Measurements from ENCODE around the gene CALHM3. TPM values are rescaled to one million over a fixed set of nuclear protein-coding genes. Genes with fewer than 3 reads are reported as not detected.

Gene CALHM3
- total RNA-seq, 3 donors from 2014 or later (not counting 1 experiment from before 2014, with no cell fraction given) = not detected

- ATAC-seq = no peak
- no peak for TF ChIP-seq CTCF (IDR thresholded peaks at IDR 0.05)
- 82% methylated on average over 6 of the region's 7 CpGs for WGBS (ENCODE audit: insufficient coverage)
- Histone ChIP-seq H3K36me3 (ENCODE audit: control insufficient read depth, insufficient read depth, low read length) (no peaks in the 10 kb centered on the region), H3K4me3 (ENCODE audit: low read length) (no peak overlapping the region), H3K4me1 (ENCODE audit: control insufficient read depth, insufficient read depth, low read length) (peaks cover 15% of the 10 kb centered on the region), H3K27me3 (ENCODE audit: control insufficient read depth, insufficient read depth, low read length) (peaks cover 6% of the 10 kb centered on the region), H3K9me3 (ENCODE audit: control insufficient read depth, insufficient read depth, low read length) (no peaks in the 10 kb centered on the region), H3K27ac (ENCODE audit: low read length) (no peak overlapping the region)
- no peak overlapping the region for H3K4me3 Mint-ChIP-seq
- no peak overlapping the region for H3K27ac Mint-ChIP-seq
- DNase-seq = no peak
- peaks cover 13 to 27% of the 10 kb centered on the region in 2 donors for H3K4me1 Mint-ChIP-seq
- no peaks in the 10 kb centered on the region for H3K9me3 Mint-ChIP-seq
- no peaks in the 10 kb centered on the region for H3K36me3 Mint-ChIP-seq
- peaks cover 46 to 51% of the 10 kb centered on the region in 2 donors for H3K27me3 Mint-ChIP-seq (ENCODE audit: low read depth in 2 of 2)
- intact Hi-C loops (cut with micrococcal nuclease) = no loop called here
Measured at GRCh38 chr10:103499881-103500280, 20.8 kb upstream of the CALHM3 start.

DNA sequence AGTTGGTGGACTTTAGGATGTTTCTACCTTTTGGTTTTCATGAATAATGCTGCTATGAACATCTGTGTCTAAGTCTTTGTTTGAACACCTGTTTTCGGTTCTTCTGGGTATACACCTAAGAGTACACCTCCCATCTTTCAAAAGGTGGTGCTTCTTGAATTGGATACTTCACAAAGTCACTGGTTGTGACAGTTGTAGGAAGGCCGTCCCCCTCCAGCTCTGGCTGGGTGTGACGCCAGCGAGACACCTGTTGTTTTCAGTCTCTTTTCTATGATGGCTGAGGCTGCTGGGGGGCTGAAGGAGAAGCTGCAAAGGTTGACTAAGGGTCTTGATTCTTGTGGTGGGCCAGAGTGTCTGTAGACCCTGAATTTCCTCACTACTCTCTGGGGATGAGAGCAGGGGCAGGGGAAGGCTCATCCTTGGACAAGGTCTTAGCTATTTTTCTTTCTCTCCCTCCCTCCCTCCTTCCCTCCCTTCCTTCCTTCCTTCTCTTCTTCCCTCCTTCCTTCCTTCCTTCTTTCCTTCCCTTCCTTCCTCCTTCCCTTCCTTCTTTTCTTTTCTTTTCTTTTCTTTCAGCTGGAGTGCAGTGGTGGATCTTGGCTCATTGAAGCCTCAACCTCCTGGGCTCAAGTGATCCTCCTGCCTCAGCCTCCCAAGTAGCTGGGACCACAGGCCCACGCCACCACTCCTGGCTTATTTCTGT is 20.0 kb upstream of the CALHM3 start:
- Histone ChIP-seq H3K36me3 (ENCODE audit: control insufficient read depth, insufficient read depth, low read length) (no peaks in the 10 kb centered on the region), H3K4me1 (ENCODE audit: control insufficient read depth, insufficient read depth, low read length) (peaks cover 15% of the 10 kb centered on the region), H3K9me3 (ENCODE audit: control insufficient read depth, insufficient read depth, low read length) (no peaks in the 10 kb centered on the region), H3K27ac (ENCODE audit: low read length) (no peak overlapping the region), H3K27me3 (ENCODE audit: control insufficient read depth, insufficient read depth, low read length) (peaks cover 13% of the 10 kb centered on the region), H3K4me3 (ENCODE audit: low read length) (no peak overlapping the region)
- WGBS (ENCODE audit: insufficient coverage) = 81% methylated on average over 5 of the region's 5 CpGs
- H3K27ac Mint-ChIP-seq = no peak overlapping the region
- TF ChIP-seq CTCF (IDR thresholded peaks at IDR 0.05) = no peak
- H3K9me3 Mint-ChIP-seq = no peaks in the 10 kb centered on the region
- peaks cover 48 to 51% of the 10 kb centered on the region in 2 donors for H3K27me3 Mint-ChIP-seq (ENCODE audit: low read depth in 2 of 2)
- no peak for ATAC-seq
- DNase-seq = no peak
- no peak overlapping the region for H3K4me3 Mint-ChIP-seq
- no peaks in the 10 kb centered on the region for H3K36me3 Mint-ChIP-seq
- intact Hi-C loops (cut with micrococcal nuclease) = no loop called here
- peaks cover 8 to 20% of the 10 kb centered on the region in 2 donors for H3K4me1 Mint-ChIP-seq

DNA sequence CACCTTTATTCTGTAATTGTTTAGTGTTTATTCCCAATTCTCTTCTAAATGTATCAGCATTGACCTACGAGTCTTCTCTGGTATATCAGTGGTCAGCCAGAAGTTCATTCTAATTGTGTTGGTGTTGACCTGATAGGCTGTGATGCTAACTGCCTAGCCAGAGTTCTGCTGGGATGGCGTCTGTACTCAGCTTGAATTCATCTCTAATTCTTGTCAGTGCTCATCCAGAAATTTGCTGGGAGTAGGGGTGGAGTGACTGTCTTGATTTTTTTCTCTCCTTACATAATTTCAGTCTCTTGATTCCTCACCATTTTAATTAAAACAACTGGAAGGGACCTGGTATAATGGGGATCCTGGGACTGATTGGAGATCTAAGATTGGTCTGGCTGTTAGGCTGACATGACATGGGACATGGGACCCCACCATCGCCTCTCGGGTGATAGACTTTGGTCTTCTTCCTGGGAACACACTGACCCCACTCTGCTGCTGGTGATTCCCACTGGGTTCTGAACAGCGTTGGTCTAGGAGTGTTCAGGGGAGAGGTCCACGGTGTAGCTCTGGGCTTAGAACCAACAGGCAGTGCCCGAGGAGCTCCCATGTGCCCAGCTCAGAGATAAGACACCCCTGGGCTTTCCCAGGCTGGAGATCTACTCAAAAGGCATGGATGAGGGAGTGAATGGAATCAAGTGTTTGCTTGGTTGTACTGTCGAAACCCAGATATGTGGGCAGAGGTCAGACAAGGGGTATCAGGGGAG is 18.3 kb upstream of the CALHM3 start:
- Mint-ChIP-seq H3K27me3 (ENCODE audit: low read depth in 2 of 2) (peaks cover 48% of the 10 kb centered on the region in 2 donors), H3K9me3 (no peaks in the 10 kb centered on the region), H3K4me1 (peaks cover 11 to 13% of the 10 kb centered on the region in 2 donors), H3K4me3 (no peak overlapping the region), H3K27ac (no peak overlapping the region), H3K36me3 (no peaks in the 10 kb centered on the region)
- H3K4me1 ChIP-seq (ENCODE audit: control insufficient read depth, insufficient read depth, low read length) = peaks cover 18% of the 10 kb centered on the region
- intact Hi-C loops (cut with micrococcal nuclease) = no loop called here
- no peak overlapping the region for H3K4me3 ChIP-seq (ENCODE audit: low read length)
- no peak for TF ChIP-seq CTCF (IDR thresholded peaks at IDR 0.05)
- ATAC-seq (no peak), DNase-seq (no peak)
- H3K9me3 ChIP-seq (ENCODE audit: control insufficient read depth, insufficient read depth, low read length) = no peaks in the 10 kb centered on the region
- 86% methylated on average over 8 of the region's 8 CpGs for WGBS (ENCODE audit: insufficient coverage)
- peaks cover 13% of the 10 kb centered on the region for H3K27me3 ChIP-seq (ENCODE audit: control insufficient read depth, insufficient read depth, low read length)
- H3K27ac ChIP-seq (ENCODE audit: low read length) = no peak overlapping the region
- H3K36me3 ChIP-seq (ENCODE audit: control insufficient read depth, insufficient read depth, low read length) = no peaks in the 10 kb centered on the region

Data from natural killer cell (primary cell).